Smooth muscle cell (in vitro differentiated cells): ENCODE results near the gene NEDD4L. TPM values are rescaled to one million over a fixed set of nuclear protein-coding genes. Genes with fewer than 3 reads are reported as not detected.

ENCODE experiments used
- DNase-seq: peaks from one replicate; lab custom pipeline; 2025; ENCODE audit not compliant: unreplicated experiment; lab: John Stamatoyannopoulos, UW
- H2AFZ ChIP-seq: fragments of 200-600 bp; sonication (generic); 2 replicates; pipeline ENCODE4 v1.6.0; 2016; ENCODE audit warnings: antibody characterized with exemption, low read depth, mild to moderate bottlenecking
- H3F3A ChIP-seq: fragments of 200-600 bp; sonication (generic); 2 replicates; pipeline ENCODE4 v1.6.0; 2017; ENCODE audit warnings: antibody characterized with exemption, low read depth
- H3K27ac ChIP-seq: fragments of 200-600 bp; sonication (generic); 2 replicates; pipeline ENCODE4 v1.5.1; 2016; ENCODE audit warnings: low read depth, mild to moderate bottlenecking
- H3K27me3 ChIP-seq: fragments of 200-600 bp; sonication (generic); 2 replicates; pipeline ENCODE4 v1.6.1; 2016; ENCODE audit warnings: low read depth, mild to moderate bottlenecking
- H3K36me3 ChIP-seq: fragments of 200-600 bp; sonication (generic); 2 replicates; pipeline ENCODE4 v1.5.1; 2016; ENCODE audit warnings: low read depth
- H3K4me1 ChIP-seq: fragments of 200-600 bp; sonication (generic); 2 replicates; pipeline ENCODE4 v1.5.1; 2016; ENCODE audit warnings: low read depth
- H3K4me2 ChIP-seq: fragments of 200-600 bp; sonication (generic); 2 replicates; pipeline ENCODE4 v1.6.0; 2016; ENCODE audit warnings: mild to moderate bottlenecking
- H3K4me3 ChIP-seq: fragments of 200-600 bp; sonication (generic); 2 replicates; pipeline ENCODE4 v1.5.1; 2016; ENCODE audit warnings: mild to moderate bottlenecking
- H3K79me2 ChIP-seq: fragments of 200-600 bp; sonication (generic); 2 replicates; pipeline ENCODE4 v1.6.0; 2016; ENCODE audit warnings: low read depth, mild to moderate bottlenecking
- H3K9ac ChIP-seq: fragments of 200-600 bp; sonication (generic); 2 replicates; pipeline ENCODE4 v1.6.0; 2016; ENCODE audit warnings: low read depth
- H3K9me3 ChIP-seq: fragments of 200-600 bp; sonication (generic); replicated peaks from 2 replicates; pipeline ENCODE4 v1.5.1; 2016; ENCODE audit warnings: low read depth
- H4K20me1 ChIP-seq: fragments of 200-600 bp; sonication (generic); 2 replicates; pipeline ENCODE4 v1.6.0; 2016; ENCODE audit warnings: low read depth
- CTCF ChIP-seq: fragments of 200-600 bp; sonication (generic); IDR thresholded peaks from 2 replicates; pipeline ENCODE4 v1.5.1; 2017; ENCODE audit warnings: borderline replicate concordance, mild to moderate bottlenecking, antibody characterized with exemption; ENCODE audit not compliant: insufficient read depth, poor library complexity, severe bottlenecking
- WGBS: methylation state at CpG from one replicate; pipeline ENCODE4 v1.1.7; 2016; ENCODE audit warnings: low lambda C conversion rate; 5-methylcytosine and 5-hydroxymethylcytosine counted together
- polyA plus RNA-seq: library from polyadenylated mRNA; unstranded; fragments of >200 nt; fragmentation: Nextera tagmentation; extraction: Ambion mirVana; gene quantifications from 2 replicates; pipeline ENCODE4 v1.2.1, GENCODE V29; 2016
- total RNA-seq: library from RNA; depleted of rRNA; stranded (reverse); fragments of >200 nt; gene quantifications from 2 replicates; pipeline ENCODE4 v1.2.3, GENCODE V29; 2014

The NEDD4L gene
- total and polyA plus RNA-seq, 2 experiments from 2014 or later = 8.7 to 41.3 TPM

GRCh38 chr18:58367425-58368140, 323.6 kb downstream of the NEDD4L start:
- H3K27me3 ChIP-seq = no peaks in the 10 kb centered on the region
- no peak for DNase-seq
- peak overlapping the region; percentile 14 for H3K4me2 ChIP-seq
- no peak overlapping the region for H2AFZ ChIP-seq
- no peak for TF ChIP-seq CTCF
- no peaks in the 10 kb centered on the region for H4K20me1 ChIP-seq
- H3K79me2 ChIP-seq = no peaks in the 10 kb centered on the region
- 73% methylated on average over 9 of the region's 9 CpGs for WGBS
- peaks cover 23% of the 10 kb centered on the region for H3K4me1 ChIP-seq
- H3K9me3 ChIP-seq = no peaks in the 10 kb centered on the region
- no peak overlapping the region for H3K9ac ChIP-seq
- no peak overlapping the region for H3K27ac ChIP-seq
- H3F3A ChIP-seq = peaks cover 20% of the 10 kb centered on the region
- no peaks in the 10 kb centered on the region for H3K36me3 ChIP-seq
- H3K4me3 ChIP-seq = no peak overlapping the region

- H3K4me3 ChIP-seq = no peak overlapping the region
- no peaks in the 10 kb centered on the region for H3K9me3 ChIP-seq
- no peak for DNase-seq
- H2AFZ ChIP-seq = no peak overlapping the region
- no peaks in the 10 kb centered on the region for H4K20me1 ChIP-seq
- no peak for TF ChIP-seq CTCF
- peaks cover 8% of the 10 kb centered on the region for H3K4me1 ChIP-seq
- no peaks in the 10 kb centered on the region for H3K36me3 ChIP-seq
- no peaks in the 10 kb centered on the region for H3K27me3 ChIP-seq
- H3K79me2 ChIP-seq = no peaks in the 10 kb centered on the region
- H3K9ac ChIP-seq = no peak overlapping the region
- no peak overlapping the region for H3K27ac ChIP-seq
- no peak overlapping the region for H3K4me2 ChIP-seq
- 100% methylated on average over 4 of the region's 10 CpGs for WGBS
- H3F3A ChIP-seq = no peaks in the 10 kb centered on the region
Measured at GRCh38 chr18:58369616-58370015, 325.6 kb downstream of the NEDD4L start.

- Histone ChIP-seq H3K9me3 (no peaks in the 10 kb centered on the region), H3K27ac (no peak overlapping the region), H3K79me2 (no peaks in the 10 kb centered on the region), H3K36me3 (no peaks in the 10 kb centered on the region), H3K27me3 (no peaks in the 10 kb centered on the region), H3F3A (no peaks in the 10 kb centered on the region), H3K4me3 (no peak overlapping the region), H3K4me2 (no peak overlapping the region), H3K4me1 (peaks cover 5% of the 10 kb centered on the region), H3K9ac (no peak overlapping the region), H2AFZ (no peak overlapping the region), H4K20me1 (no peaks in the 10 kb centered on the region)
- WGBS = 97% methylated on average over 10 of the region's 10 CpGs
- TF ChIP-seq CTCF = no peak
- no peak for DNase-seq
Measured at GRCh38 chr18:58370038-58370580, 326.1 kb downstream of the NEDD4L start.

GRCh38 chr18:58370612-58371011, 326.6 kb downstream of the NEDD4L start:
- H3K9ac ChIP-seq = no peak overlapping the region
- no peak for TF ChIP-seq CTCF
- H3K4me2 ChIP-seq = no peak overlapping the region
- H3F3A ChIP-seq = no peaks in the 10 kb centered on the region
- H2AFZ ChIP-seq = no peak overlapping the region
- no peak overlapping the region for H3K27ac ChIP-seq
- H3K9me3 ChIP-seq = no peaks in the 10 kb centered on the region
- H3K79me2 ChIP-seq = no peaks in the 10 kb centered on the region
- no peaks in the 10 kb centered on the region for H3K36me3 ChIP-seq
- no peaks in the 10 kb centered on the region for H3K27me3 ChIP-seq
- H4K20me1 ChIP-seq = no peaks in the 10 kb centered on the region
- 86% methylated on average over 5 of the region's 5 CpGs for WGBS
- DNase-seq = no peak
- H3K4me3 ChIP-seq = no peak overlapping the region
- peaks cover 5% of the 10 kb centered on the region for H3K4me1 ChIP-seq
